Heart right ventricle (tissue), 16 donors: ENCODE measurements around the gene RASL10A. TPM values are rescaled to one million over a fixed set of nuclear protein-coding genes. Genes with fewer than 3 reads are reported as not detected.

Experiments
- ATAC-seq, 8 donors: fragments of 200-7000 bp; cut with Tn5 transposase; one replicate each; pipeline ENCODE4 v1.9.1; 2020; ENCODE audit warnings: mild to moderate bottlenecking in 8 of 8, moderate library complexity in 8 of 8, moderate number of reproducible peaks in 1 of 8
- DNase-seq, 2 donors: peaks; one replicate each; pipeline ENCODE4 v3.0.0-alpha.2; 2020
- H3K27ac ChIP-seq, 10 donors: fragments of 200-600 bp; sonication (generic) in 2 of 10; one replicate each; pipeline versions ENCODE4 v1.5.0 to v1.8.0; 2020 to 2022; ENCODE audit warnings: mild to moderate bottlenecking in 3 of 10
- H3K27me3 ChIP-seq, 7 donors: fragments of 200-600 bp; one replicate each; pipeline ENCODE4 v1.8.0; 2021 to 2022; ENCODE audit warnings: mild to moderate bottlenecking in 2 of 7
- H3K36me3 ChIP-seq, 9 donors: fragments of 200-600 bp; sonication (generic) in 1 of 9; one replicate each; pipeline versions ENCODE4 v1.5.0 to v1.8.0; 2020 to 2022; ENCODE audit warnings: mild to moderate bottlenecking in 2 of 9
- H3K4me1 ChIP-seq, 9 donors: fragments of 200-600 bp; sonication (generic) in 1 of 9; one replicate each; pipeline versions ENCODE4 v1.5.0 to v1.8.0; 2020 to 2022; ENCODE audit warnings: mild to moderate bottlenecking in 4 of 9
- H3K4me3 ChIP-seq, 10 donors: fragments of 200-600 bp; sonication (generic) in 2 of 10; one replicate each; pipeline versions ENCODE4 v1.5.0 to v1.8.0; 2020 to 2022; ENCODE audit warnings: mild to moderate bottlenecking in 7 of 10, moderate library complexity in 2 of 10
- H3K9me3 ChIP-seq, 11 donors: fragments of 200-600 bp in 10 of 11; sonication (generic) in 2 of 11; one replicate each; pipeline versions ENCODE4 v1.5.0 to v1.8.0; 2013 to 2022; ENCODE audit warnings: mild to moderate bottlenecking in 2 of 11, control low read depth in 1 of 11, moderate library complexity in 1 of 11
- WGBS, 2 donors: extraction: QIAGEN DNeasy Blood & Tissue Kit; methylation state at CpG; one replicate each; pipeline ENCODE4 v1.1.7; 2013; ENCODE audit warnings: inconsistent platforms in 1 of 2; 5-methylcytosine and 5-hydroxymethylcytosine counted together
- intact Hi-C, 10 donors: fragments of 100-400 bp; cut with DNase I; formaldehyde crosslinking; loops; one replicate each; pipeline versions ENCODE4 v1.11.1 to v1.14.2; 2022
- polyA plus RNA-seq, 2 donors: library from polyadenylated mRNA; stranded (reverse); fragments of 200-250 nt; gene quantifications; one replicate each; pipeline ENCODE4 v1.2.3, GENCODE V29; 2013
- total RNA-seq, 10 donors: library from RNA; stranded (reverse); fragmentation: NEBNext Ultra II Directional in 3 of 10; extraction: Animal tissue kit (Norgen Biotek cat#: 25700) in 3 of 10; gene quantifications; one replicate each; pipeline versions ENCODE4 v1.2.1 to v1.2.4, GENCODE V29; 2021 to 2023
- TF ChIP-seq, protein P1 (sequence below), 9 donors: fragments of 200-600 bp; sonication (generic) in 2 of 9; IDR thresholded peaks; one replicate each; pipeline versions ENCODE4 v1.5.0 to v1.8.0; 2021 to 2022; ENCODE audit warnings: antibody characterized with exemption in 9 of 9, mild to moderate bottlenecking in 5 of 9, moderate library complexity in 1 of 9
- donor health status: Arrhythmogenic right ventricular cardiomyopathy.
- donor health status: ischemic (EF 13 %, LVEDD 7.1; RV severe dilation, severe dysfunction).
- donor health status: healthy with polysubstance abuse.
- donor health status: DM: no; HTN: yes; CAD: no.
- donor health status: DM: no; HTN: no; CAD: no.
- donor health status: ischemic (EF 25% LVEDD 6.9; RV normal size, moderate dysfunction).
- donor health status: ischemic (EF 25% LVEDD 5.7; RV mildly dilated, moderate dysfunction).
- donor health status: healthy.
- donor health status: DM: yes; HTN: yes; CAD: no.
- donor health status: Ischemic cardiomyopathy.
- donor health status: ischemic (EF 35%, LVEDD 5.7; RV mildly dilated, moderate dysfunction).
- donor health status: nonischemic (EF 11% LVEDD 7.7; RV severe dilation, severe dysfunction).
- donor health status: DM: yes; HTN: yes; CAD: no.
- donor health status: PGD.
- donor health status: ischemic (EF 29% LVEDD 5.4; RV normal size, mild dysfunction).
- donor health status: nonischemic (EF 23%, LVEDD 6.1; RV moderate dilation, normal function).

RASL10A gene
- total and polyA plus RNA-seq, 12 donors = 0.87 to 4.3 (median 1.7) TPM

DNA sequence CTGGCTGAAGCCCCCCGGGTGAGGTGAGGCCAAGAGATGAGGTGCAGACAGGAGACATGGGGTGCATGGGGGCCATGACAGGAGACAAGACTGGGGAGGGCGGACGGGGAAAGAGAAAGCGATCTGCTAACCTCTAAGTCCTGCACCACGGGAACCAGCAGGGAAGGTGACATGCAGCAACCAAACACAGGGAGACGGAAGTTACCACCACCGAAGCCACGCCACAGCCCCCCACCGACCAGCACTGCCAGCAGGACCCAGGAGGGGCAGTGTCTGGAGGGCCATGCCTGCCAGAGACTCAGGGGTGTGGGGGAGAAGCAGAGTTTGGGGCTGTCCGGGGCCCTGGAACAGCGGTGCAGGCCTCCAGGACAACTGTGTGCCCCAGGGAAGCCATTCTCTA, 14.1 kb upstream of the RASL10A start:
- Histone ChIP-seq H3K36me3 (peaks cover 0 to 87% (median 28%) of the 10 kb centered on the region in 9 donors), H3K27ac (peak overlapping the region in 1 of 10 donors; percentile 39), H3K4me1 (peaks cover 0 to 14% (median 10%) of the 10 kb centered on the region in 9 donors), H3K4me3 (no peak overlapping the region), H3K9me3 (no peaks in the 10 kb centered on the region), H3K27me3 (no peaks in the 10 kb centered on the region)
- intact Hi-C loops = no loop called here
- TF ChIP-seq, protein P1, sequence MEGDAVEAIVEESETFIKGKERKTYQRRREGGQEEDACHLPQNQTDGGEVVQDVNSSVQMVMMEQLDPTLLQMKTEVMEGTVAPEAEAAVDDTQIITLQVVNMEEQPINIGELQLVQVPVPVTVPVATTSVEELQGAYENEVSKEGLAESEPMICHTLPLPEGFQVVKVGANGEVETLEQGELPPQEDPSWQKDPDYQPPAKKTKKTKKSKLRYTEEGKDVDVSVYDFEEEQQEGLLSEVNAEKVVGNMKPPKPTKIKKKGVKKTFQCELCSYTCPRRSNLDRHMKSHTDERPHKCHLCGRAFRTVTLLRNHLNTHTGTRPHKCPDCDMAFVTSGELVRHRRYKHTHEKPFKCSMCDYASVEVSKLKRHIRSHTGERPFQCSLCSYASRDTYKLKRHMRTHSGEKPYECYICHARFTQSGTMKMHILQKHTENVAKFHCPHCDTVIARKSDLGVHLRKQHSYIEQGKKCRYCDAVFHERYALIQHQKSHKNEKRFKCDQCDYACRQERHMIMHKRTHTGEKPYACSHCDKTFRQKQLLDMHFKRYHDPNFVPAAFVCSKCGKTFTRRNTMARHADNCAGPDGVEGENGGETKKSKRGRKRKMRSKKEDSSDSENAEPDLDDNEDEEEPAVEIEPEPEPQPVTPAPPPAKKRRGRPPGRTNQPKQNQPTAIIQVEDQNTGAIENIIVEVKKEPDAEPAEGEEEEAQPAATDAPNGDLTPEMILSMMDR (IDR thresholded peaks at IDR 0.05) = no peak
- 81 to 86% methylated on average over 11 of the region's 11 CpGs for WGBS, 2 donors
- ATAC-seq (no peak), DNase-seq (no peak)

DNA sequence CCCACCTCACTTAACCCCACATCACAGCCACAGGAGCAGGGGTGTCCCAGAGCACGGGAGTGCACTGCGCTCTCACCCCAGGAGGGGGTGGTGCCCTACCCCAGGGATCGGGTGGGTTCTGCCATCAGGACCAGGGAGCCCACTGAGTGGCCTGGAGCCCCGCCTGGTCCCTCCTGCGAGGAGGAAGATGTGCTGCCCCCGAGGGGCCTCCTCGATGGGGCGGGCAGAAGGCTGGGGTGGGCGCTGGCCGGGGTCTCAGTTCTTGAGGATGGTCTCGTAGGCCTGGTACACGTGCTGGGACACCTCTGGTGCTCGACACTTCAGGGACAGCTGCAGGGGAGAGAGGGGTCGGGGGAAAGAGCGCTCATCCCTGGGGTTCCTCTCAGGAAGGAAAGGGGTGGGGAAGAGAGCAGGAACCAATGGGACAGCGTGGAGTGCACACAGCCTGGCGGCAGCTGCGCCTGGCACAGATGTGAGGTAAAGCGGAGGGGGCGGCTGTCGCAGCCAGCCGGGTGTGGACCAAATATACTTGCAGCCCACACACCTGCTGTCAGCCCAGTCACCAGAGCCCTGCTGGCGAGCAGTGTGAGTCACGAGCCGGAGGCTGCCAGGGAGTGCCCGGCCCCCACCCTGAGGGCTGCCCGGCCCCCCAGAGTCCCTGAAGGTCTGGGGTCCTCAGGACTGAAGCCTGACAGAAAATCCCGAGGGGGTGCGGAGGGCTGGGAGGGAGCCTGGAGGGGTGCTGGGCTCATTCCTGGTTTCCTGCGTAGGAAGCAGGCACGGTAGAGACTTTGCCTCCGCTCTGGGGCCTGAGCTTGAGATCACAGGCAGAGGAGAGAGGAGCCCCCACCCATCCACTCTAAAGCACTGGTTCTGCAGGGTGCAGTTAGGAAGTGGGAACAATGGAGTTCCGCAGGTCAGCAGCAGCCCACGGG, 13.3 kb upstream of the RASL10A start:
- TF ChIP-seq, protein P1 (IDR thresholded peaks at IDR 0.05) = no peak
- Histone ChIP-seq H3K4me3 (no peak overlapping the region), H3K27me3 (no peaks in the 10 kb centered on the region), H3K9me3 (no peaks in the 10 kb centered on the region), H3K4me1 (peaks cover 0 to 14% (median 10%) of the 10 kb centered on the region in 9 donors), H3K36me3 (peaks cover 0 to 79% (median 27%) of the 10 kb centered on the region in 9 donors), H3K27ac (peak overlapping the region in 2 of 10 donors; percentile 22 to 34)
- intact Hi-C loops = no loop called here
- DNase-seq = no peak
- peak in 2 of 8 donors; percentile 7 to 10 for ATAC-seq
- WGBS, 2 donors = 80 to 82% methylated on average over 34 of the region's 34 CpGs

DNA sequence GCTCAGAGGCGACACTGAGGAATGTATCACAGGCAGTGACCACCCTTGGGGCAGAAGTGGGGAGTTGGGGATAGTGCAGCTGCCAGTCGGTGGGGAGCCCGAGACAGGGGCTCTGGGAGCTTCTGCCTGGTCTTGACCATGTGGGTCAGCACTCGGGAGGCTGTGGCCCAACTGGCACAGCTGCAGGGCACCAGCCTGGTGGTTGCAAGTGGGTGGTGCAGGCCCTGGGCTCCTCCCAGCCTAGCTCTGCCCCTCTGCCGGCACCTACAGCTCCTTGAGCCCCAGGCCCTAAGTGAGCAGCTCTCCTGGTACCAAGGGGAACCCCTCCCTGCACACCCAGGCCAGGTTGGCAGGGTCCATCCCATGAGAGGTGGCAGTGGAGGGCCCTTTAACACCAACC, 12.6 kb upstream of the RASL10A start:
- TF ChIP-seq, protein P1 (IDR thresholded peaks at IDR 0.05) = no peak
- no peak for DNase-seq
- H3K36me3 ChIP-seq = peaks cover 0 to 71% (median 27%) of the 10 kb centered on the region in 9 donors
- H3K27me3 ChIP-seq = no peaks in the 10 kb centered on the region
- no peaks in the 10 kb centered on the region for H3K9me3 ChIP-seq
- H3K4me1 ChIP-seq = peaks cover 0 to 14% (median 10%) of the 10 kb centered on the region in 9 donors
- no peak overlapping the region for H3K4me3 ChIP-seq
- no peak overlapping the region for H3K27ac ChIP-seq
- intact Hi-C loops = no loop called here
- 91 to 94% methylated on average over 5 of the region's 5 CpGs for WGBS, 2 donors
- peak in 1 of 8 donors; percentile 4 for ATAC-seq

DNA sequence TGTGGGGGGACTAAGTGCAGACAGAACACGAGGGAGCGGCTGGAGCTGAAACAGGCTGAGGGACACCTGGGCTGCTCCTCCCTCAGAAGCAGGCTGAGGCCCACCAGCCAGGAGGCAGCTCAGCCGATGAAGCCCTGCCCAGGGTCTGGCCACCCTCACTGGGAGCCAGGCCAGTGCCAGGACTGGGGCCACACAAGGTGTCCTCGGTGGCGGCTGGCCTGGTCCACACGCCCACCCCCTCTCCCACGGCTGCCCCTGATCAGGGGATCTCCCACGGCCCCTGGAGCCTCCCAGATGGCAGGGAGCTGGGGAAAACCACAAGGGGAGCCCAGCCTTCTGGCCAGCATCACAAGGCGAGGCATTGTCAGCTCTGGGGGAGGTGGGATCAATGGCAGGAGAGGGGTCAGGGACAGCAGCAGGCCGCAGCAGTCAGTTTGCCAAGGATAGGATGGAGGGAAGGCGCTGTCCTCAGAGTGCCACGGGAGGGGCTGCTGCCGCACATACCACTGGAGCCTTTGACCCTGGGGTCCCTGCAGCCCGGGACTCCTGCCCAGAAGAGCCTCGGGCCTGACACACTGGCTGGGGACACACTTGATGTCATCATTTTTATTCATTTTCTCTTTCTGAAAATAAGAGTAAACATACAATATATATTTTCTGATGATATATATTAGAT, 11.7 kb upstream of the RASL10A start:
- H3K9me3 ChIP-seq = no peaks in the 10 kb centered on the region
- no peaks in the 10 kb centered on the region for H3K27me3 ChIP-seq
- H3K4me3 ChIP-seq = no peak overlapping the region
- ATAC-seq (peak in 2 of 8 donors; percentile 3 to 10), DNase-seq (no peak)
- peaks cover 0 to 14% (median 10%) of the 10 kb centered on the region in 9 donors for H3K4me1 ChIP-seq
- 84 to 91% methylated on average over 15 of the region's 15 CpGs for WGBS, 2 donors
- H3K36me3 ChIP-seq = peaks cover 0 to 63% (median 27%) of the 10 kb centered on the region in 9 donors
- TF ChIP-seq, protein P1 (IDR thresholded peaks at IDR 0.05) = no peak
- intact Hi-C loops = no loop called here
- no peak overlapping the region for H3K27ac ChIP-seq
